OCI-M2 (cell line): ENCODE results near the gene ANKFY1.

Experiments used
- DNase-seq: peaks from one replicate; lab custom pipeline; 2025; ENCODE audit not compliant: unreplicated experiment; lab: John Stamatoyannopoulos, UW

Gene ANKFY1, protein sequence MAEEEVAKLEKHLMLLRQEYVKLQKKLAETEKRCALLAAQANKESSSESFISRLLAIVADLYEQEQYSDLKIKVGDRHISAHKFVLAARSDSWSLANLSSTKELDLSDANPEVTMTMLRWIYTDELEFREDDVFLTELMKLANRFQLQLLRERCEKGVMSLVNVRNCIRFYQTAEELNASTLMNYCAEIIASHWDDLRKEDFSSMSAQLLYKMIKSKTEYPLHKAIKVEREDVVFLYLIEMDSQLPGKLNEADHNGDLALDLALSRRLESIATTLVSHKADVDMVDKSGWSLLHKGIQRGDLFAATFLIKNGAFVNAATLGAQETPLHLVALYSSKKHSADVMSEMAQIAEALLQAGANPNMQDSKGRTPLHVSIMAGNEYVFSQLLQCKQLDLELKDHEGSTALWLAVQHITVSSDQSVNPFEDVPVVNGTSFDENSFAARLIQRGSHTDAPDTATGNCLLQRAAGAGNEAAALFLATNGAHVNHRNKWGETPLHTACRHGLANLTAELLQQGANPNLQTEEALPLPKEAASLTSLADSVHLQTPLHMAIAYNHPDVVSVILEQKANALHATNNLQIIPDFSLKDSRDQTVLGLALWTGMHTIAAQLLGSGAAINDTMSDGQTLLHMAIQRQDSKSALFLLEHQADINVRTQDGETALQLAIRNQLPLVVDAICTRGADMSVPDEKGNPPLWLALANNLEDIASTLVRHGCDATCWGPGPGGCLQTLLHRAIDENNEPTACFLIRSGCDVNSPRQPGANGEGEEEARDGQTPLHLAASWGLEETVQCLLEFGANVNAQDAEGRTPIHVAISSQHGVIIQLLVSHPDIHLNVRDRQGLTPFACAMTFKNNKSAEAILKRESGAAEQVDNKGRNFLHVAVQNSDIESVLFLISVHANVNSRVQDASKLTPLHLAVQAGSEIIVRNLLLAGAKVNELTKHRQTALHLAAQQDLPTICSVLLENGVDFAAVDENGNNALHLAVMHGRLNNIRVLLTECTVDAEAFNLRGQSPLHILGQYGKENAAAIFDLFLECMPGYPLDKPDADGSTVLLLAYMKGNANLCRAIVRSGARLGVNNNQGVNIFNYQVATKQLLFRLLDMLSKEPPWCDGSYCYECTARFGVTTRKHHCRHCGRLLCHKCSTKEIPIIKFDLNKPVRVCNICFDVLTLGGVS

DNA sequence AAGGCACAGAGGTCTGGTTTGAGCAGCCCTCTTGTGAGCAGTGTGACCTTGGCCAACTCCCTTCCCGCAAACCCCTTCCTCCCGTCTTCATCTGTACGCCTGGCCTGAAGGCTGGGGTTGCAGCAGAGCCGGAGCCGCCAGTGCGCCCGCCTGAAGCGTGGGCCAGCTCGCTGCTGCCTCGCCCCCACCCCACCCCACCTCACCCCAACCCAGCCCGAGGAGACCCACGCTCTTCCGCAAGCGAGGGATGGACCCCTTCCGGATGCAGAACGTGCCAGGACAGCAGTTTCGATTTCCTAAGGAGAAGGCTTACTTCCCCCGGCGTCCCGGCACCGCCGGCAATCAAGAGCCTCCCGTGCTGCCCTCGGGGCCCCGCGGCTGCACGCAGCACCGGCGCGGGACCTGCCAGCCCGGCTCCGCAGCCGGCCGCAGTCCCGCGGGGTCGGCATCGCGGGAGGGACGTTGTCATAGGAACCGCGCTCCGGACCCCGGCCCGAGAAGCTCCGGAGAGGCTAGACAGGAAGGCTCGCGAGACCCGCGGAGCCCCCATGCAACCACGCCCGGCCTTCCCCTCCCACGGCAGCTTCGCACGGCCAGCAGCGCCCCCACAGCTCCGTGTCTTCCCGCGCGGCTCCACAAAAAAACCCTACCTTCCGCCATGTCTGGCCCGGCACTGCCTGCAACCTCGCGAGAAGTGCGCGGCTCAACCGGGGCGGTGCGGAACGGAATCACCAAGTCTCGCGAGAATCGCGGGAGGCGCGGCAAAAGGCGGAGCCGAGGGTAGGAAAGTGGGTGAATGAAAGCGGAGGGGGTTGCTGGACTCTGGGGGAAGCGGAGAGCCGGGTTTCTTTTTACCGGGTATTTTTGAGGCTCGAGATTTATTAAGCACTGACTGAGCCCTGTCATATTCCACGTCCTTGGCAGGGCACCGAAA is at the start of gene ANKFY1:
Gene ANKFY1, minus strand, starts transcription at position 698 of the 934 bp plus-strand sequence. Its CDS starts 38 bp downstream, at position 660.
- peak; percentile 52 for DNase-seq

DNA sequence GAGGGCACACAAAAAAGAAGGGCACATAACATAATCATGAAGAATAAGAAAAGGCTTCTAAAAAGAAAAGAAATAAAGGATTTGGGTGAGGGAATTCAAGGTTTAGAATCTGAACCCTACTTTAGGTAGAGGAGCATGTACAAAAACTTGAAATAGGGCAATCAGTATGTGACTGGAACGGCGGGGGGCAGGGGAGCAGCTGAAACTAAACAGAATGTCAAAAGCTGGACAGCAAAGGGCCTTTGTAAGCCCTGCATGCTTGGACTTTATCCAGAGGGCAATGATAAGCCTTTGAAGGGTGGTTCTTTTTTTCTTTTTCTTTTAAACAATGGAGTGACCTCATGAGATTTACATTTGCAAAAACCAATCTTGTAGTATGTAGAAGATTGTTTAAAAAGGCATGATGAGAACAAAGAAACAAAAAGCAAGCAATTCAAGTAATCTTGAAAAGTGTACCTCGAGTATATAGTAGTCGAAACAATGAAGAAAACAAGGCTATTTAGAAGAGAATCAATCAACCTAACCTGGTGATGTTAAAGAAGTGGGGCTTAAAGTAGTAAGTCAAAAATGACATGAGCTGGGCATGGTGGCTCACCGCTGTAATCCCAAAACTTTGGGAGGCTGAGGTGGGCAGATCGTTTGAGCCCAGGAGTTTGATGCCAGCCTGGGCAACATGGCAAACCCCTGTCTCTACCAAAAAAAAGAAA is 46.7 kb upstream of the ANKFY1 start:
- DNase-seq, result no peak

DNA sequence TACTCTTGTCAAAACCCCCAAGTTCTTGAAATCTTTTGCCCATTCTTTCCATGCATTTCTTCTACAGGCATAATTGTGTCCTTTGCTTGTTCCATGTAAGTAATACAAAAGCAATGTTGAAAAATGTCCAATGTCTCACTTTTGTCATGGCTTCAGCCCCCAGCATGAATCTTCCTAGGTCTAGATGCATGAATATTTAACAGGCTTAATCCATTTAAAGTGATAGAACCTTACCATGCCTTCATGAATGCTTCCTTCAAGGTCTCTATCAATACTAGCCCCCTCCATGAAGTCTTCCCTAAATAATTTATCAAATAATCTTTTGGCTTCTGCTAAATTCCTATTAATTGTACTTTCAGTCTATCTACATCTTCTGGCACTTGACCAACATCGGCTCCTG is 46.1 kb upstream of the ANKFY1 start:
- no peak for DNase-seq

DNA sequence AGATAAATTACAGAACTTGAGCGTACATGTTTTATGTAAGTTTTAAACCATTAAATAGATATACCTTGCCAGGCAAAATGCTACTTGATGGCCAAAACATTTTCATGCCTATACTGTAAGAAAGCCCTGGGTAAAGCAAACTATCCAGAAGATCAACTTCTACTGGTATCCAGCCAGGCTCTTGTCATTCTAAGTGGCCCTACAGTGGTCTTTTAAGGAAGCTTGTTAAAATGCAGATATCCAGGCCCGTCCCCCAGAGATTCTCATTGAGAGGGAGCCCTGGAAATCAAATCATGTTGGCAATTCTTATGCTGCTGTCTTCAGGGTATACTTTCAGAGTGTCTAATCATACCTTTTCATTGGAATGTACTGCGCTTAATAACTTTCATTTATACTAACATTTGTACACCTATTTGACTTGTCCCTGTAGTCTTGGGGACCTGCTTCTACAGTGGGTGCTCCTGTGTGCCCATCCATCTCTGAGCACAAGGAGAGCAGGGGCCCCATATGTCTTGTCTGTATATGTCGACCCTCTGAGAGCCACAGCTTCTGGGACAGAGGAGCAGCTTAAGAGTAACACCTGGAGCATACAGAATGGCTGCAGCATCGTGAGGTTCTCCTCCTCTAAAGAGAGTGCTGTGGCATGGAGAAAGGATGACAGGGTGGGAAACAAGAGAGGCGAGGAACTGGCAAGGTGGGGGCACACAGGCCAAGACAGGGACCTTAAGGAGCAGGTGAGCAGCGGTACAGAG is 43.6 kb upstream of the ANKFY1 start:
- DNase-seq, result no peak

DNA sequence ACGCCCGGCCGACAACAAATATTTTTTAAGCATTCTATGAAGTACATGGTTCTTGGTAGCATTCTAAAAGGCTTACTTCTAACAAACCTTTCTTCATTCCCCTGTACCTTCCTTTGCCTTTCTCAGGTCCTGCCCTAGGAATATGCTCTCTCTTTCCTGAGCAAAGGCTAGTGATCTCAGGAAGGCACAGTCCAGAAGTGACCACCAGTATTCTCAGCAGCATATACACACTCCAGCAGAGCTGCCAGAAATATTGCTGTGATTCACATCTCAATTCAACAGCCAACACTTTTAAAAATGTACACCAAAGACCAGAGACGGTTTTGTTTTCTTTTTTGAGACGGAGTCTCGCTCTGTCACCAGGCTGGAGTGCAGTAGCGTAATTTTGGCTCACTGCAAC is 41.4 kb upstream of the ANKFY1 start:
- DNase-seq, result no peak

DNA sequence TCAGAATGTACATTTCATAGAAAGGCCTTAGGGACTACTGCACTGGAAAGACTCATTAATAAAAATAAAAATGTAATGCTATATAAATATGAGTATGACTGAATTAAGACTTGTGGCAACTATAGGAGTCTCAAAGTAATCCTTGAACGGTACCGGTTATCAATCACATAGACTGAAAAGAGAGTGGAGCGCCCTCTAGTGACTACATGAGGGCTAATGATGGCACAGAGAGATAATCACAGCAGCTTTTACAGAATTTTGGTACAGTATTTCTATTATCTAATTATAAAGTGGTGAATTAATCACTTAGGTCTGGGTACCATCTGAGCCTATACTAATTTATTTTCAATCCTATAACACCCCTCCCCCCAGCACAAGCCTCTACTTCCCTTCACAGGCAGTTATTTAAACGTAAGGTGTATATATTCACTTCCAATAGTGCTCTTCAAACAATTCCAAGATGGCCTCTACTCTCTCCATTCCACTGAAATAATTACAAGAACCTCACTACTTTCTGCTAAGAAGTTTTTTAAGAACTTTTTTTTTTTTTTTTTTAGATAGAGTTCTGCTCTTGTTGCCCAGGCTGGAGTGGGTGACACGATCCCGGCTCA is 40.7 kb upstream of the ANKFY1 start:
- no peak for DNase-seq

DNA sequence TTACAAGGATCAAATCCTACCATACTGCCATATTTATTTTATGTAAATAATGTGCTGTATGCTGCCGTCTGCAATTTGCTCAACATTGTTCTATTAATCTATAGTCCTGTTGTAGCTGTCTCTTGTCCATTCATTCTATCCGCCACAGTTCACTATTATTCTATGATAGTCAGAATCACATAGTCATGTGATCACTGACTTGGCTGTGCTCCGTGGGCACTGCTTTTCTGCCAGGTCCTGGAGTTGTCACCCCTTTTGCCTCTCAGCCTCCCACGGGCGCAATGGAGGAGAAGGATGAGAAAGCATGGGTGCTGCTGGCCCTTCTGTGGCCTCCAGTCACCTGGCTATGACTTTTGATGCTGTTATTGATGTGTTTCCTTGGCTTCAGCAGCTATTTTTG is 37.3 kb upstream of the ANKFY1 start:
- no peak for DNase-seq

DNA sequence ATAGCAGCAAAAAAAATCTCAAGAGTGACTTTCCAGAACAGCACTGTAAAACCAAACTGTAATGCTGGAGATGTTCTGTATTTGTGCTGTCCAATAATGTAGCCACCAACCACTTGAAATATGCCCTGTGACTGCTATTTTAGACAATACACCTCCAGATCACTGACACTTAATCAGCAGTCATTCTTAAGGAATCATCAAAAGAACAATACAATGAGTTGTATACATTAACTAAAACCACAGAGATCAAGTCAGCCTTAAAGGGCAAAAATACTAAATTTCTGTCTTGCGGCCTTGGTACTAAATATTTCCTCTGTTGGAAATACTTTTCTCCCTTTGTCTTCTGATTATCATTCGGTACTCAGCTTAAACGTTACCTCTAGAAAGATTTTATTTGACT is 33.6 kb upstream of the ANKFY1 start:
- no peak for DNase-seq

DNA sequence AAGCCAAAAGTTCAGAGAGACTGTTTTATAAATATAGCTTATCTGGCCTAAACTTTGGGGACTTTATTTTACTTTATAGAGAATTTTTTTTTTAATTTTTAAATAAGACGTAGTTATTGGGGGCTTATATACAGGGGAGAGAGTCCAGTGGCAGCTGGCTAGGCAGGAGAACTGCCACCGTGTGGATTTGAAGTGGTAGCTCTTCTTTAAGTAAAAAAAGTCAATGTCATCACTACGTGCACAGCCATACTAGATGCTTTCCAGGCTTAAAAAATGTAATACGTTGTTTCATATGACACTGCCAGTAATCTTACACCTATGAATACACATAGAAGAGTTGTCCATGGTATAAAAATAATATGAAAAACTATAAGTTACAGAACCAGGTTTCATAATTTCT is 31.9 kb upstream of the ANKFY1 start:
- no peak for DNase-seq

DNA sequence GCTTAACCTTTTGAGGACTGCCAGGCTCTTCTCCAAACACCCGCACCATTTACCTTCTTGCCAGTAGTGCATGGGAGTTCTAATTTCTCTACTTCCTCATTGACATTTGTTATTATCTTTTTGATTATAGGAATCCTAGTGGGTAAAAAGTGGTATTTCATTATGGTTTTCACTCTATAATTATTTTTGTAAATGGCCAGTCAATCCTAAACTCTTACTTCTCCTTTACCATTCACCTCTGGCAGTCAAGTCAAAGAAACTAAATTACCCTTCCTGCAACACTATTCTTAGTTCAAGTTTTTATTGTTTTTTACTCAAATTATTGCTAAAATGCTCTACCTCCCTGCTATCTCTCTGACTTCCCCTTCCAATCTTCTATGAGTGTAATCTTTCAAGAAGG is 29.8 kb upstream of the ANKFY1 start:
- no peak for DNase-seq

DNA sequence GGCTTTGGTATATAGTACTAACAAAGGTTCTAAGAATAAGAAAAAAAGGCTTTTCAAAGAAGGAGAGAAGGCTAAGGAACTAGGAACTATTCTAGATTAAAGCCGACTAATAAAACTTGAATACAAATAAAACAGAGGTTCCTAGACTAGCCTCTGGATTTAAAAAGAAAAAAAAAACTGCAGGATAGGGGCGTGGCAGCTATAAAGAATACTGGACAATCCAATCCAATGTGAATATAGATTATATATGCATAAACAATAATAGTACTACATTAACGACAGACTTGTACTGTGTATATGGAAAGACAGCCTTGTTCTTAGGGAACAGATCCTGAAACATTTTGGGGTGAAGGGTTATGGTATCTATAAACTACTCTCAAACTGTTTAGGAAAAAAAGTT is 23.9 kb upstream of the ANKFY1 start:
- DNase-seq, result no peak

DNA sequence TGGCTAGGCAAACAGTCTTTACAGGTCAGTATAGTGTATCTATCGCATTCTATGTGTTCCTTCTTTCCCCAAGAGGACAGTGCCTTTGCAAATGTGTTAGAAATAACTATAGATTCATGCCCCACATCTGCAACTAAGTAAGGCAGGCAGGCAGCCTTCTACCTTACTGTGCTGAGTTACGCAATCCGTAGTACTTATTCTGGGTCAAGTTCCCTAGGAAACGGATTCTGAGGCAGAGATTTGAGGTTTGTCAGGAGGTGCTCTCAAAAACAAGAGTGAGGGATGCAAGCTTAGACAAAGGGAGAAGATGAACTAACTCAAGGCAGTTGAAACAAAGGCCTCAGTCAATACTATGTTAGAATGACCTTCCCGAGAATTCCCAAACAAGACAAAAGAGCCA is 12.7 kb upstream of the ANKFY1 start:
- no peak for DNase-seq

DNA sequence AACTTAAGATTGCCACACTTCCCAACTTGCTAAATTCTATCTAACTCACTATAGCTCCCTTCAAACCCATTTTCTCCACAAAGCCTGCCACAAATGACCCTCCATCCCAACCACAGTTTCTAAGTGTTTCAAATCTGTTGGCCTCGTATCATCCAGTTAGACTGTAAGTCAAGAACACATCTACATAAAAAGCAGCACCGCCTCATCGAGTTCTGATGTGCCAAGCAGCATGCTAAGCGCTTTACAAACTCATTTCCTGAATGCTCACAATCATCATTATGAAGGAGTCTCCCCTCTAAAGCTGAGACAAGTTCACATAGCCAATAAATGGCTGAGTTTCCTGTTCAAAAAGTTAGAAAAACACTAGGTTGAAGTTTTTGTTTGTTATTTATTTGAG is 9.2 kb upstream of the ANKFY1 start:
- no peak for DNase-seq

DNA sequence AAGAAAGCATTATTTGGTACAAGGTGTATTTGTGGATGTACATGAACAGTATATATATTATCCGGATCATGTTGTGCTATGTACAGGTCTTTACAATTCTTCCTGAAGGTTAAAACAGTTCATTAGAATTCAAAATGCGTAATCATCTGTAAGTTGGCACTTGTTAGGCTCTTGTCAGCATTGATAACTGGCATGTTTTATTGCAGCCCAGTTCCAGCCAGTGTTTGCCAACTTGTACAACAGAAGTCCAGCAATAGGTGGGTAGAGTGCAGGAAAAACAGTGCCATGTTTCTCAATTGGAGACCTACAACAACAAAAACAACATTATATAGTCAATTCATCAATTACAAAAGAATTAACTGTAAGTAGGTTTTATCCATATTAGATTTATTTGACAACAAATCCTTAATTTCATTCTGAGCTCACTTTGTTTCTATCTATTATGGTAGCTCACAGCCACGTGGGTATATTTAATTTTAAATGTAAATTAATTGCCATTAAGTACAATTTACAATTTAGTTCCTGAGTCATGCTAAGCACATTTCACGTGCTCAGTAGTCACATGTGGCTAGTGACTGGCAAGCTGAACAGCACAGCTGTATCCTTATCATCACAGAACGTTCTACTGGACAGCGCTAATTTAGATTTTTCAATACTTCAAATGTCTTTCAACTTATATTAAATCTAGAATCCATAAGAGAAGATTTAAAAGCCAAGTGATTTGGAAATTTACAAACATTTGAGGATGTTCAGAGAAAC is 8.6 kb upstream of the ANKFY1 start:
- DNase-seq, result no peak

DNA sequence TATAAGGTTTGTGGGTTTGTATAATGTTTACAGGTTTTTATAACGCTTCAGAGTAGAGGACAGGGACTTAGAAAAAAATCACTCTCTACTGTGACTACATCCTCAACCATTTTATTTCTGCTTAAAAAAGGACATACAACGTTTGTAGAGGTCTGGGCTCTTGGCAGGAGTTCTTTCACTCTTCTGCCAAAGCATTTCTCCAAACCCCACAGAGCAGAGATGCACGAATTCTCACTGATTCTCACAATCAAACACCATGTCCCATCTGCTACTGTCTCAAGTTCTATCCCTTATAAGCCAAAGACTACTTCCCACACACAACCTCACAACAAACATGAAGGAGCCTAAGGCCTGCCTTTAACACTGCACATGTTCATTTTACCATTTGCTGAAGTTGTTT is 7.0 kb upstream of the ANKFY1 start:
- no peak for DNase-seq

DNA sequence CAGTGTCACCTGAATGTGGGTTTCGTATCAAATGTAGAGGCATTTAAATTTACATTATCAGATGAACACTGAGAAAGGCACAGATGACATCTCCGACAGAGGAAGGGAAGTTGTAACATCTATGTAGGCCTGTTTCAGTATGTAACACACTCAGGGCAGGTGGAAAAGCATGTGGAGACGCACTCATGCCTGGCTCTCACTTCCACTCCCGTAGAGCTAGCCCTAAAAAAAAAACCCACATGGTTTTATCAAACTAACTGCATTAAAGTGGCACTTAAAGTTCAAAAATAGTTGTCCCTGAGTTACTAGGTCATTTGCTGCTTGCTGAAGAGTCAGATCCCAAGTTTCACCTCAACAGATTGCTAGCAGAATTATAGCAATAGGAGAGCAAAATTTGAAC is 6.1 kb upstream of the ANKFY1 start:
- no peak for DNase-seq

DNA sequence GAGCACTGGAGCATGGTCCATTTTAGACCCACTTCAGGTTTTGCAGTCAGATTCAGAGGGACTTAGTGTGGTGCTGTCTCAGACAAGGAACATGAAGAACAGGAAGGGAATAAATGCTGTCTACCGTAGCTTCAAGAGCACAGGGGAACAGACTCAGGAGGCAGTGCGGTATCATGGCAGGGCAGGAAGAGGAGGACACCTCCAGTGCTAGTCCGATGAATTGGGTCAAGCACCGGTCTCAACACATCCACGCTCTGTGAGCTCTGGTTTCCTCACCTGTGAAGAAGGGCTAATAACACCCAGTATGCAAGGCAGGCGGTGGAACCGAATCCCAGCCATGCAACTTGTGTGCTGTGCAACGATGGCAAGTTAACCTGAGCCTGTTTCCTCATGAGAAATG is 3.6 kb upstream of the ANKFY1 start:
- DNase-seq, result no peak

DNA sequence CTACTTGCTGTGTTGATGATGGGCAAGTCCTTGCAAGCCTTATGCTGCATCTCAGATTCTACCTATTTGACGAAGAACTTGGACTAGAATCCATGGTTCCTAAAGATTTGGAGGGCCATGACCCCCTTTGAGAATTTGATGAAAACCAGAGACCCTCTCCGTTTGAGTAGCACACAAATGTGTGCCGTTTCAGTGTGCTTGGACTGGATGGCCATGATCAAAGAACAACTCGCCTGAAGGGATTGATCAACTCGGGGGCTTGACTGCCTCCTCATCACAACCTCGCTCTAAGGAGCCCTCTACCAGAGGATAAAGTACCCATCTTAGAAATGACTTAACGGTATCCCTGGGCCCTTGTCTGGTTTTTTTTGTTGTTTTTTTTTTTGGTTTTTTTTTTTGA is 2.8 kb upstream of the ANKFY1 start:
- DNase-seq, result no peak
